ENCODE results near the gene APP.

- TF ChIP-seq CTCF (conservative IDR thresholded peaks at IDR 0.05; ENCODE audit: low read length) (no peak), EZH2phosphoT487 (IDR thresholded peaks at IDR 0.05; ENCODE audit: borderline replicate concordance) (no peak)
Measured at GRCh38 chr21:26082549-26082948, 88.0 kb downstream of the APP start.

Data from Loucy (cell line).